ENCODE measurements around the gene OMA1.

The OMA1 gene

GRCh38 chr1:58447042-58447441, 99.5 kb downstream of the OMA1 start:
- Histone ChIP-seq H3K9me3 (ENCODE audit: control insufficient read depth, insufficient read depth, low read length) (no peaks in the 10 kb centered on the region; the same call in 1 of the 2 replicates), H3K4me1 (ENCODE audit: control insufficient read depth, insufficient read depth, low read length) (peaks cover 2% of the 10 kb centered on the region), H3K36me3 (ENCODE audit: control insufficient read depth, insufficient read depth, low read length) (no peaks in the 10 kb centered on the region; the same call in 1 of the 2 replicates), H3K4me3 (ENCODE audit: low read length) (no peak overlapping the region), H3K27me3 (ENCODE audit: control insufficient read depth, insufficient read depth, low read length) (no peaks in the 10 kb centered on the region), H3K27ac (ENCODE audit: low read length) (no peak overlapping the region)
- DNase-seq (ENCODE audit: low read depth, low spot score) = no peak
- whole genome bisulfite sequencing (ENCODE audit: insufficient coverage, insufficient read length) = no CpG with 5 or more reads among the region's 3 CpGs

GRCh38 chr1:58446368-58446767, 100.2 kb downstream of the OMA1 start:
- Histone ChIP-seq H3K36me3 (ENCODE audit: control insufficient read depth, insufficient read depth, low read length) (no peaks in the 10 kb centered on the region; the same call in 1 of the 2 replicates), H3K27ac (ENCODE audit: low read length) (no peak overlapping the region), H3K27me3 (ENCODE audit: control insufficient read depth, insufficient read depth, low read length) (no peaks in the 10 kb centered on the region), H3K4me1 (ENCODE audit: control insufficient read depth, insufficient read depth, low read length) (peaks cover 2% of the 10 kb centered on the region), H3K9me3 (ENCODE audit: control insufficient read depth, insufficient read depth, low read length) (no peaks in the 10 kb centered on the region; the same call in 1 of the 2 replicates), H3K4me3 (ENCODE audit: low read length) (no peak overlapping the region)
- DNase-seq (ENCODE audit: low read depth, low spot score) = no peak

GRCh38 chr1:58443986-58444868, 102.3 kb downstream of the OMA1 start:
- WGBS (ENCODE audit: insufficient coverage, insufficient read length) = no CpG with 5 or more reads among the region's 4 CpGs
- Histone ChIP-seq H3K27ac (ENCODE audit: low read length) (no peak overlapping the region), H3K4me1 (ENCODE audit: control insufficient read depth, insufficient read depth, low read length) (peaks cover 2% of the 10 kb centered on the region), H3K36me3 (ENCODE audit: control insufficient read depth, insufficient read depth, low read length) (no peaks in the 10 kb centered on the region; the same call in 1 of the 2 replicates), H3K4me3 (ENCODE audit: low read length) (no peak overlapping the region), H3K27me3 (ENCODE audit: control insufficient read depth, insufficient read depth, low read length) (no peaks in the 10 kb centered on the region), H3K9me3 (ENCODE audit: control insufficient read depth, insufficient read depth, low read length) (no peaks in the 10 kb centered on the region; the same call in 1 of the 2 replicates)
- no peak for DNase-seq (ENCODE audit: low read depth, low spot score)

- H3K36me3 ChIP-seq (ENCODE audit: control insufficient read depth, insufficient read depth, low read length) = no peaks in the 10 kb centered on the region; the same call in 1 of the 2 replicates
- DNase-seq (ENCODE audit: low read depth, low spot score) = no peak
- no peak overlapping the region for H3K4me3 ChIP-seq (ENCODE audit: low read length)
- H3K27me3 ChIP-seq (ENCODE audit: control insufficient read depth, insufficient read depth, low read length) = no peaks in the 10 kb centered on the region
- H3K4me1 ChIP-seq (ENCODE audit: control insufficient read depth, insufficient read depth, low read length) = peaks cover 2% of the 10 kb centered on the region
- no peak overlapping the region for H3K27ac ChIP-seq (ENCODE audit: low read length)
- WGBS (ENCODE audit: insufficient coverage, insufficient read length) = no CpG with 5 or more reads among the region's 6 CpGs
- H3K9me3 ChIP-seq (ENCODE audit: control insufficient read depth, insufficient read depth, low read length) = no peaks in the 10 kb centered on the region
Observed at GRCh38 chr1:58442114-58442513, 104.4 kb downstream of the OMA1 start.

GRCh38 chr1:58441699-58442098, 104.8 kb downstream of the OMA1 start:
- Histone ChIP-seq H3K9me3 (ENCODE audit: control insufficient read depth, insufficient read depth, low read length) (no peaks in the 10 kb centered on the region), H3K4me1 (ENCODE audit: control insufficient read depth, insufficient read depth, low read length) (peaks cover under 1% of the 10 kb centered on the region), H3K4me3 (ENCODE audit: low read length) (no peak overlapping the region), H3K36me3 (ENCODE audit: control insufficient read depth, insufficient read depth, low read length) (no peaks in the 10 kb centered on the region; the same call in 1 of the 2 replicates), H3K27me3 (ENCODE audit: control insufficient read depth, insufficient read depth, low read length) (no peaks in the 10 kb centered on the region), H3K27ac (ENCODE audit: low read length) (no peak overlapping the region)
- DNase-seq (ENCODE audit: low read depth, low spot score) = no peak
- no CpG with 5 or more reads among the region's 10 CpGs for WGBS (ENCODE audit: insufficient coverage, insufficient read length)

GRCh38 chr1:58440696-58441095, 105.8 kb downstream of the OMA1 start:
- no peak overlapping the region for H3K27ac ChIP-seq (ENCODE audit: low read length)
- no CpG with 5 or more reads among the region's 5 CpGs for WGBS (ENCODE audit: insufficient coverage, insufficient read length)
- no peaks in the 10 kb centered on the region; the same call in 1 of the 2 replicates for H3K36me3 ChIP-seq (ENCODE audit: control insufficient read depth, insufficient read depth, low read length)
- H3K9me3 ChIP-seq (ENCODE audit: control insufficient read depth, insufficient read depth, low read length) = no peaks in the 10 kb centered on the region
- H3K27me3 ChIP-seq (ENCODE audit: control insufficient read depth, insufficient read depth, low read length) = no peaks in the 10 kb centered on the region
- no peak for DNase-seq (ENCODE audit: low read depth, low spot score)
- H3K4me3 ChIP-seq (ENCODE audit: low read length) = no peak overlapping the region
- H3K4me1 ChIP-seq (ENCODE audit: control insufficient read depth, insufficient read depth, low read length) = no peaks in the 10 kb centered on the region; the same call in 1 of the 2 replicates

GRCh38 chr1:58439946-58440345, 106.6 kb downstream of the OMA1 start:
- no CpG with 5 or more reads among the region's 4 CpGs for WGBS (ENCODE audit: insufficient coverage, insufficient read length)
- Histone ChIP-seq H3K4me1 (ENCODE audit: control insufficient read depth, insufficient read depth, low read length) (no peaks in the 10 kb centered on the region), H3K27ac (ENCODE audit: low read length) (no peak overlapping the region), H3K9me3 (ENCODE audit: control insufficient read depth, insufficient read depth, low read length) (no peaks in the 10 kb centered on the region), H3K36me3 (ENCODE audit: control insufficient read depth, insufficient read depth, low read length) (no peaks in the 10 kb centered on the region), H3K4me3 (ENCODE audit: low read length) (no peak overlapping the region), H3K27me3 (ENCODE audit: control insufficient read depth, insufficient read depth, low read length) (no peaks in the 10 kb centered on the region)
- DNase-seq (ENCODE audit: low read depth, low spot score) = no peak

- Histone ChIP-seq H3K4me1 (ENCODE audit: control insufficient read depth, insufficient read depth, low read length) (no peaks in the 10 kb centered on the region), H3K9me3 (ENCODE audit: control insufficient read depth, insufficient read depth, low read length) (no peaks in the 10 kb centered on the region), H3K4me3 (ENCODE audit: low read length) (no peak overlapping the region), H3K27me3 (ENCODE audit: control insufficient read depth, insufficient read depth, low read length) (no peaks in the 10 kb centered on the region), H3K36me3 (ENCODE audit: control insufficient read depth, insufficient read depth, low read length) (no peaks in the 10 kb centered on the region), H3K27ac (ENCODE audit: low read length) (no peak overlapping the region)
- WGBS (ENCODE audit: insufficient coverage, insufficient read length) = no CpG with 5 or more reads among the region's 6 CpGs
- DNase-seq (ENCODE audit: low read depth, low spot score) = no peak
Observed at GRCh38 chr1:58438468-58438867, 108.1 kb downstream of the OMA1 start.

- no peaks in the 10 kb centered on the region for H3K36me3 ChIP-seq (ENCODE audit: control insufficient read depth, insufficient read depth, low read length)
- no CpG with 5 or more reads among the region's 3 CpGs for WGBS (ENCODE audit: insufficient coverage, insufficient read length)
- H3K9me3 ChIP-seq (ENCODE audit: control insufficient read depth, insufficient read depth, low read length) = no peaks in the 10 kb centered on the region
- no peak overlapping the region for H3K27ac ChIP-seq (ENCODE audit: low read length)
- H3K27me3 ChIP-seq (ENCODE audit: control insufficient read depth, insufficient read depth, low read length) = no peaks in the 10 kb centered on the region
- H3K4me3 ChIP-seq (ENCODE audit: low read length) = no peak overlapping the region
- no peaks in the 10 kb centered on the region; the same call in 1 of the 2 replicates for H3K4me1 ChIP-seq (ENCODE audit: control insufficient read depth, insufficient read depth, low read length)
- DNase-seq (ENCODE audit: low read depth, low spot score) = no peak
Observed at GRCh38 chr1:58437623-58438022, 108.9 kb downstream of the OMA1 start.

GRCh38 chr1:58436615-58437297, 109.8 kb downstream of the OMA1 start:
- Histone ChIP-seq H3K9me3 (ENCODE audit: control insufficient read depth, insufficient read depth, low read length) (no peaks in the 10 kb centered on the region), H3K27me3 (ENCODE audit: control insufficient read depth, insufficient read depth, low read length) (no peaks in the 10 kb centered on the region), H3K27ac (ENCODE audit: low read length) (no peak overlapping the region), H3K4me3 (ENCODE audit: low read length) (no peak overlapping the region), H3K4me1 (ENCODE audit: control insufficient read depth, insufficient read depth, low read length) (no peaks in the 10 kb centered on the region; the same call in 1 of the 2 replicates), H3K36me3 (ENCODE audit: control insufficient read depth, insufficient read depth, low read length) (no peaks in the 10 kb centered on the region)
- no peak for DNase-seq (ENCODE audit: low read depth, low spot score)
- WGBS (ENCODE audit: insufficient coverage, insufficient read length) = no CpG with 5 or more reads among the region's 5 CpGs
